ENCODE results near the gene RPUSD3. TPM values are rescaled to one million over a fixed set of nuclear protein-coding genes. Genes with fewer than 3 reads are reported as not detected.

RPUSD3 gene
- total RNA-seq, 1 donor from 2014 or later, result 30.5 TPM

- no peak overlapping the region for H2AFZ ChIP-seq (replicated peaks)
- peaks cover 17% of the 10 kb centered on the region for H3K27me3 Mint-ChIP-seq (ENCODE audit: insufficient read depth, low read depth)
- H3K9ac ChIP-seq, result no peak overlapping the region
- no peaks in the 10 kb centered on the region for H3K79me2 ChIP-seq (ENCODE audit: low read depth)
- TF ChIP-seq EZH2 (IDR thresholded peaks at IDR 0.05), result no peak
- TF ChIP-seq CTCF (IDR thresholded peaks at IDR 0.05), result peak; percentile 59
- no peak for TF ChIP-seq EZH2phosphoT487 (IDR thresholded peaks at IDR 0.05)
- DNase-seq (ENCODE audit: low spot score), result peak; percentile 73
- H4K20me1 ChIP-seq (ENCODE audit: low read depth), result peaks cover 6% of the 10 kb centered on the region
- peaks cover 3% of the 10 kb centered on the region for H3F3A ChIP-seq (ENCODE audit: low read depth)
- H3K36me3 Mint-ChIP-seq, result no peaks in the 10 kb centered on the region
- no peak overlapping the region for H3K4me3 ChIP-seq
- no peaks in the 10 kb centered on the region for H3K4me1 ChIP-seq
- H3K27me3 ChIP-seq, result no peaks in the 10 kb centered on the region
- H3K36me3 ChIP-seq, result no peaks in the 10 kb centered on the region
- no peaks in the 10 kb centered on the region for H3K9me3 ChIP-seq (ENCODE audit: low read depth)
- H3K4me2 ChIP-seq, result no peak overlapping the region
- peak overlapping the region; percentile 57 for H3K27ac Mint-ChIP-seq
- H3K27ac ChIP-seq, result no peak overlapping the region
- no peaks in the 10 kb centered on the region for H3K4me1 Mint-ChIP-seq
- no peak overlapping the region for H3K4me3 Mint-ChIP-seq
- no peaks in the 10 kb centered on the region for H3K9me3 Mint-ChIP-seq
These were observed 22.9 kb downstream of the RPUSD3 start for GRCh38 chr3:9820946-9821345.

GRCh38 chr3:9820543-9820942, 23.3 kb downstream of the RPUSD3 start:
- Histone ChIP-seq H3K27ac (no peak overlapping the region), H3K4me2 (no peak overlapping the region), H3K9me3 (ENCODE audit: low read depth) (no peaks in the 10 kb centered on the region), H3K9ac (no peak overlapping the region), H2AFZ (replicated peaks) (no peak overlapping the region), H3K27me3 (no peaks in the 10 kb centered on the region), H3F3A (ENCODE audit: low read depth) (peaks cover 3% of the 10 kb centered on the region), H4K20me1 (ENCODE audit: low read depth) (peaks cover 6% of the 10 kb centered on the region), H3K79me2 (ENCODE audit: low read depth) (no peaks in the 10 kb centered on the region), H3K4me3 (no peak overlapping the region), H3K36me3 (no peaks in the 10 kb centered on the region), H3K4me1 (no peaks in the 10 kb centered on the region)
- TF ChIP-seq CTCF (IDR thresholded peaks at IDR 0.05), result no peak
- TF ChIP-seq EZH2 (IDR thresholded peaks at IDR 0.05), result no peak
- no peak for TF ChIP-seq EZH2phosphoT487 (IDR thresholded peaks at IDR 0.05)
- peak overlapping the region; percentile 57 for H3K27ac Mint-ChIP-seq
- H3K9me3 Mint-ChIP-seq, result no peaks in the 10 kb centered on the region
- no peak overlapping the region for H3K4me3 Mint-ChIP-seq
- no peaks in the 10 kb centered on the region for H3K4me1 Mint-ChIP-seq
- peaks cover 19% of the 10 kb centered on the region for H3K27me3 Mint-ChIP-seq (ENCODE audit: insufficient read depth, low read depth)
- DNase-seq (ENCODE audit: low spot score), result no peak
- no peaks in the 10 kb centered on the region for H3K36me3 Mint-ChIP-seq

GRCh38 chr3:9818666-9819335, 25.0 kb downstream of the RPUSD3 start:
- H3K27me3 ChIP-seq, result no peaks in the 10 kb centered on the region
- no peaks in the 10 kb centered on the region for H3K4me1 ChIP-seq
- H3K4me2 ChIP-seq, result no peak overlapping the region
- no peak overlapping the region for H3K9ac ChIP-seq
- Mint-ChIP-seq H3K27ac (no peak overlapping the region), H3K36me3 (no peaks in the 10 kb centered on the region), H3K4me1 (no peaks in the 10 kb centered on the region), H3K9me3 (no peaks in the 10 kb centered on the region), H3K4me3 (no peak overlapping the region), H3K27me3 (ENCODE audit: insufficient read depth, low read depth) (peaks cover 17% of the 10 kb centered on the region)
- no peak for TF ChIP-seq CTCF (IDR thresholded peaks at IDR 0.05)
- no peak for TF ChIP-seq EZH2 (IDR thresholded peaks at IDR 0.05)
- TF ChIP-seq EZH2phosphoT487 (IDR thresholded peaks at IDR 0.05), result no peak
- no peak overlapping the region for H3K27ac ChIP-seq
- H3K36me3 ChIP-seq, result no peaks in the 10 kb centered on the region
- H3K9me3 ChIP-seq (ENCODE audit: low read depth), result no peaks in the 10 kb centered on the region
- peaks cover 2% of the 10 kb centered on the region for H3F3A ChIP-seq (ENCODE audit: low read depth)
- no peak overlapping the region for H2AFZ ChIP-seq (replicated peaks)
- peaks cover 6% of the 10 kb centered on the region for H4K20me1 ChIP-seq (ENCODE audit: low read depth)
- no peaks in the 10 kb centered on the region for H3K79me2 ChIP-seq (ENCODE audit: low read depth)
- DNase-seq (ENCODE audit: low spot score), result no peak
- no peak overlapping the region for H3K4me3 ChIP-seq
